PC-3 (cell line): Measurements from ENCODE around the gene MRPL28. TPM values are rescaled to one million over a fixed set of nuclear protein-coding genes. Genes with fewer than 3 reads are reported as not detected.

Source experiments
- ATAC-seq: fragments of 200-7000 bp; cut with Tn5 transposase; 2 replicates; pipeline ENCODE4 v1.9.1; 2020; ENCODE audit warnings: mild to moderate bottlenecking, moderate library complexity
- BruUV-seq: library from RNA; stranded (reverse); fragments of 400-500 nt; replicated peaks from 2 replicates; lab custom pipeline; 2021; lab: Mats Ljungman, UMichigan
- CTCF ChIA-PET: fragments of 300-600 bp; sonication (Branson Sonifier 250); formaldehyde crosslinking; loops from one replicate; lab custom pipeline; 2022; ENCODE audit warnings: antibody characterized with exemption; lab: Charles Lee
- POLR2A ChIA-PET: fragments of 300-600 bp; sonication (Branson Sonifier 250); formaldehyde crosslinking; loops from one replicate; lab custom pipeline; 2022; ENCODE audit warnings: antibody characterized with exemption; ENCODE audit not compliant: unreplicated experiment; lab: Charles Lee
- DNase-seq: peaks from one replicate; pipeline ENCODE4 v3.0.0-alpha.2; 2015
- H2AFZ ChIP-seq: fragments of 300-600 bp; sonication (generic); 2 replicates; pipeline ENCODE4 v1.6.0; 2016; ENCODE audit warnings: antibody characterized with exemption, low read length
- H3F3A ChIP-seq: fragments of 300-600 bp; sonication (generic); one replicate; pipeline ENCODE4 v1.6.0; 2017; ENCODE audit warnings: antibody characterized with exemption, low read length, control low read depth, mild to moderate bottlenecking; ENCODE audit not compliant: unreplicated experiment
- H3K27ac ChIP-seq: fragments of 300-600 bp; sonication (generic); 2 replicates; pipeline ENCODE4 v1.5.1; 2016; ENCODE audit warnings: mild to moderate bottlenecking, low read length
- H3K27me3 ChIP-seq: fragments of 300-600 bp; sonication (generic); 2 replicates; pipeline ENCODE4 v1.6.1; 2016; ENCODE audit warnings: low read length, mixed read lengths
- H3K36me3 ChIP-seq: fragments of 300-600 bp; sonication (generic); 2 replicates; pipeline ENCODE4 v1.6.1; 2016; ENCODE audit warnings: low read depth, mixed run types, low read length, mixed read lengths
- H3K4me1 ChIP-seq: fragments of 300-600 bp; sonication (generic); 2 replicates; pipeline ENCODE4 v1.5.1; 2016; ENCODE audit warnings: low read length; ENCODE audit not compliant: insufficient read depth
- H3K4me2 ChIP-seq: fragments of 300-600 bp; sonication (generic); 2 replicates; pipeline ENCODE4 v1.6.0; 2016; ENCODE audit warnings: low read length
- H3K4me3 ChIP-seq: fragments of 300-600 bp; sonication (generic); 2 replicates; pipeline ENCODE4 v1.5.1; 2016; ENCODE audit warnings: mild to moderate bottlenecking, low read length, mixed read lengths
- H3K79me2 ChIP-seq: fragments of 300-600 bp; sonication (generic); 2 replicates; pipeline ENCODE4 v1.6.1; 2017; ENCODE audit warnings: low read length, mixed read lengths
- H3K9ac ChIP-seq: fragments of 300-600 bp; sonication (generic); 2 replicates; pipeline ENCODE4 v1.6.0; 2016; ENCODE audit warnings: mild to moderate bottlenecking, low read length
- H3K9me2 ChIP-seq: fragments of 300-600 bp; sonication (generic); replicated peaks from 2 replicates; pipeline ENCODE4 v1.6.1; 2016; ENCODE audit warnings: mixed run types, low read length, mixed read lengths
- H3K9me3 ChIP-seq: fragments of 300-600 bp; sonication (generic); 2 replicates; pipeline ENCODE4 v1.6.1; 2016; ENCODE audit warnings: low read length, mixed read lengths
- H4K20me1 ChIP-seq: fragments of 300-600 bp; sonication (generic); 2 replicates; pipeline ENCODE4 v1.6.1; 2016; ENCODE audit warnings: low read length, mixed read lengths
- EZH2 ChIP-seq: fragments of 300-600 bp; sonication (generic); IDR thresholded peaks from one replicate; pipeline ENCODE4 v1.6.1; 2017; ENCODE audit warnings: antibody characterized with exemption, mild to moderate bottlenecking, low read length; ENCODE audit not compliant: unreplicated experiment
- EZH2phosphoT487 ChIP-seq: fragments of 300-600 bp; sonication (generic); IDR thresholded peaks from 2 replicates; pipeline ENCODE4 v1.6.1; 2018; ENCODE audit warnings: mild to moderate bottlenecking, antibody characterized with exemption, low read length, borderline replicate concordance
- intact Hi-C: fragments of 100-400 bp; cut with micrococcal nuclease; formaldehyde crosslinking; loops from 2 replicates; pipeline ENCODE4 v1.9.0; 2023
- total RNA-seq: library from RNA; depleted of rRNA; stranded (reverse); fragments of >200 nt; gene quantifications from 2 replicates; pipeline ENCODE4 v1.2.3, GENCODE V29; 2014
- TF ChIP-seq, protein P1 (sequence below): fragments of 300-600 bp; sonication (generic); conservative IDR thresholded peaks from 2 replicates; pipeline ENCODE4 v1.5.1; 2017; ENCODE audit warnings: antibody characterized with exemption, low read depth, mild to moderate bottlenecking, low read length

The MRPL28 gene
- total RNA-seq, 1 experiment from 2014 or later: 154 TPM

- Histone ChIP-seq H3K4me2 (peak within 1 kb of the TSS; percentile 94), H3K9ac (peak within 1 kb of the TSS; percentile 78), H2AFZ (peak within 1 kb of the TSS; percentile 76), H3K9me3 (no peaks in the 10 kb centered on the region), H3K4me3 (peak within 1 kb of the TSS; percentile 86), H3K79me2 (peaks cover 22% of the 10 kb centered on the region), H3K9me2 (no peaks in the 10 kb centered on the region), H3K27ac (peak within 1 kb of the TSS; percentile 64), H3K36me3 (no peaks in the 10 kb centered on the region), H3K4me1 (peaks cover 14% of the 10 kb centered on the region), H3K27me3 (no peaks in the 10 kb centered on the region), H3F3A (no peaks in the 10 kb centered on the region), H4K20me1 (no peaks in the 10 kb centered on the region)
- POLR2A ChIA-PET: no interaction called here
- DNase-seq: peak; percentile 50
- CTCF ChIA-PET: interaction anchor here (0.7 to 1.1 kb wide), 2 partner anchors 20 to 67 kb away, joined by 3 read pairs; no protein-coding TSS in a partner anchor
- intact Hi-C loops: no loop called here
- TF ChIP-seq, protein P1, sequence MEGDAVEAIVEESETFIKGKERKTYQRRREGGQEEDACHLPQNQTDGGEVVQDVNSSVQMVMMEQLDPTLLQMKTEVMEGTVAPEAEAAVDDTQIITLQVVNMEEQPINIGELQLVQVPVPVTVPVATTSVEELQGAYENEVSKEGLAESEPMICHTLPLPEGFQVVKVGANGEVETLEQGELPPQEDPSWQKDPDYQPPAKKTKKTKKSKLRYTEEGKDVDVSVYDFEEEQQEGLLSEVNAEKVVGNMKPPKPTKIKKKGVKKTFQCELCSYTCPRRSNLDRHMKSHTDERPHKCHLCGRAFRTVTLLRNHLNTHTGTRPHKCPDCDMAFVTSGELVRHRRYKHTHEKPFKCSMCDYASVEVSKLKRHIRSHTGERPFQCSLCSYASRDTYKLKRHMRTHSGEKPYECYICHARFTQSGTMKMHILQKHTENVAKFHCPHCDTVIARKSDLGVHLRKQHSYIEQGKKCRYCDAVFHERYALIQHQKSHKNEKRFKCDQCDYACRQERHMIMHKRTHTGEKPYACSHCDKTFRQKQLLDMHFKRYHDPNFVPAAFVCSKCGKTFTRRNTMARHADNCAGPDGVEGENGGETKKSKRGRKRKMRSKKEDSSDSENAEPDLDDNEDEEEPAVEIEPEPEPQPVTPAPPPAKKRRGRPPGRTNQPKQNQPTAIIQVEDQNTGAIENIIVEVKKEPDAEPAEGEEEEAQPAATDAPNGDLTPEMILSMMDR: no peak
- TF ChIP-seq EZH2 (no peak), EZH2phosphoT487 (no peak)
- no TSS peak for BruUV-seq
- peak; percentile 43 for ATAC-seq
These were observed 11.7 kb upstream of the MRPL28 start, which contains the start of gene PGAP6 for GRCh38 chr16:381789-382717. PGAP6 (minus strand) TSS chr16:381978; CDS start chr16:381821, 157 bp downstream.

- Histone ChIP-seq H3K4me3 (peak overlapping the region; percentile 84), H3F3A (no peaks in the 10 kb centered on the region), H3K36me3 (no peaks in the 10 kb centered on the region), H3K27me3 (no peaks in the 10 kb centered on the region), H3K4me1 (peaks cover 14% of the 10 kb centered on the region), H3K79me2 (peaks cover 22% of the 10 kb centered on the region), H3K9ac (peak overlapping the region; percentile 71), H3K4me2 (peak overlapping the region; percentile 91), H4K20me1 (no peaks in the 10 kb centered on the region), H3K9me3 (no peaks in the 10 kb centered on the region), H3K27ac (no peak overlapping the region), H3K9me2 (no peaks in the 10 kb centered on the region), H2AFZ (peak overlapping the region; percentile 53; the same call in 1 of the 2 replicates)
- TF ChIP-seq EZH2phosphoT487 (no peak), EZH2 (no peak)
- TF ChIP-seq, protein P1: no peak
- ChIA-PET POLR2A (no interaction called here), CTCF (interaction anchor here (1.1 kb wide), 1 partner anchor 19 kb away, joined by 3 read pairs; no protein-coding TSS in a partner anchor)
- no TSS peak for BruUV-seq
- intact Hi-C loops: no loop called here
- ATAC-seq: peak; percentile 41
- DNase-seq: no peak
These were observed 10.9 kb upstream of the MRPL28 start for GRCh38 chr16:381012-381788.
